Chondrocyte (in vitro differentiated cells): ENCODE measurements around the gene ITPKB. TPM values are rescaled to one million over a fixed set of nuclear protein-coding genes. Genes with fewer than 3 reads are reported as not detected.
A peak's percentile ranks its signal among the peaks of the same experiment; 100 is the strongest.

ENCODE experiments used
- DNase-seq: peaks from one replicate; pipeline ENCODE4 v3.0.0; 2021; ENCODE audit warnings: mixed read lengths, low spot score
- H3K27ac Mint-ChIP-seq: one replicate; pipeline ENCODE4 v1.8.0; 2021; ENCODE audit warnings: mild to moderate bottlenecking, moderate library complexity, mixed read lengths; ENCODE audit not compliant: unreplicated experiment
- H3K27me3 Mint-ChIP-seq: 2 replicates; pipeline ENCODE4 v1.8.0; 2021; ENCODE audit warnings: low read depth, mixed read lengths
- H3K36me3 Mint-ChIP-seq: 2 replicates; pipeline ENCODE4 v1.8.0; 2021; ENCODE audit warnings: low read depth, mixed read lengths
- H3K4me1 Mint-ChIP-seq: 2 replicates; pipeline ENCODE4 v1.8.0; 2021; ENCODE audit warnings: low read depth, mild to moderate bottlenecking, mixed read lengths
- H3K4me3 Mint-ChIP-seq: one replicate; pipeline ENCODE4 v1.8.0; 2021; ENCODE audit warnings: mild to moderate bottlenecking, moderate library complexity, mixed read lengths; ENCODE audit not compliant: unreplicated experiment
- H3K9me3 Mint-ChIP-seq: 2 replicates; pipeline ENCODE4 v1.8.0; 2021; ENCODE audit warnings: low read depth, mixed read lengths
- CTCF ChIP-seq: fragments of 200-600 bp; sonication (generic); IDR thresholded peaks from 2 replicates; pipeline ENCODE4 v1.5.0; 2021; ENCODE audit warnings: antibody characterized with exemption, mild to moderate bottlenecking, moderate library complexity
- total RNA-seq: library from RNA; stranded (reverse); gene quantifications from 3 replicates; pipeline ENCODE4 v1.2.1, GENCODE V29; 2021

ITPKB gene
- total RNA-seq, 1 donor from 2014 or later = 13.4 TPM

GRCh38 chr1:226678251-226678650 is 60.8 kb downstream of the ITPKB start:
- H3K27me3 Mint-ChIP-seq = no peaks in the 10 kb centered on the region
- H3K4me1 Mint-ChIP-seq = peaks cover 43% of the 10 kb centered on the region
- no peak overlapping the region for H3K27ac Mint-ChIP-seq
- TF ChIP-seq CTCF = no peak
- DNase-seq = no peak
- H3K4me3 Mint-ChIP-seq = no peak overlapping the region
- H3K36me3 Mint-ChIP-seq = peaks cover 2% of the 10 kb centered on the region
- no peaks in the 10 kb centered on the region for H3K9me3 Mint-ChIP-seq

- H3K27ac Mint-ChIP-seq = peak overlapping the region; percentile 85
- peaks cover 2% of the 10 kb centered on the region for H3K36me3 Mint-ChIP-seq
- DNase-seq = no peak
- H3K9me3 Mint-ChIP-seq = no peaks in the 10 kb centered on the region
- TF ChIP-seq CTCF = no peak
- peaks cover 43% of the 10 kb centered on the region for H3K4me1 Mint-ChIP-seq
- H3K27me3 Mint-ChIP-seq = no peaks in the 10 kb centered on the region
- peak overlapping the region; percentile 29 for H3K4me3 Mint-ChIP-seq
Observed at GRCh38 chr1:226677027-226678020, 61.8 kb downstream of the ITPKB start.

- Mint-ChIP-seq H3K27me3 (no peaks in the 10 kb centered on the region), H3K9me3 (no peaks in the 10 kb centered on the region), H3K4me1 (peaks cover 43% of the 10 kb centered on the region), H3K36me3 (peaks cover 2% of the 10 kb centered on the region), H3K4me3 (no peak overlapping the region), H3K27ac (no peak overlapping the region)
- no peak for TF ChIP-seq CTCF
- DNase-seq = no peak
Observed at GRCh38 chr1:226676381-226676780, 62.7 kb downstream of the ITPKB start.

- Mint-ChIP-seq H3K4me3 (no peak overlapping the region), H3K4me1 (peaks cover 38% of the 10 kb centered on the region), H3K27me3 (no peaks in the 10 kb centered on the region), H3K9me3 (no peaks in the 10 kb centered on the region), H3K27ac (no peak overlapping the region), H3K36me3 (peaks cover 2% of the 10 kb centered on the region)
- DNase-seq = no peak
- TF ChIP-seq CTCF = no peak
Observed at GRCh38 chr1:226675715-226676357, 63.2 kb downstream of the ITPKB start.

GRCh38 chr1:226674892-226675714 is 64.0 kb downstream of the ITPKB start:
- no peaks in the 10 kb centered on the region for H3K9me3 Mint-ChIP-seq
- H3K36me3 Mint-ChIP-seq = peaks cover 2% of the 10 kb centered on the region
- no peak for TF ChIP-seq CTCF
- H3K27ac Mint-ChIP-seq = no peak overlapping the region
- H3K4me1 Mint-ChIP-seq = peaks cover 31% of the 10 kb centered on the region
- H3K4me3 Mint-ChIP-seq = no peak overlapping the region
- no peak for DNase-seq
- no peaks in the 10 kb centered on the region for H3K27me3 Mint-ChIP-seq
